Gastrocnemius medialis (tissue), 4 donors: ENCODE results near the gene KIF18B.

Experiments used
- CTCF ChIP-seq, 5 experiments: fragments of 450-650 bp in 3 of 5; fragments of 200-600 bp in 2 of 5; sonication (generic) in 2 of 5; IDR thresholded peaks in 4 of 5; conservative IDR thresholded peaks in 1 of 5; 1 replicate in 4 of 5; 2 replicates in 1 of 5; pipeline ENCODE4 v1.5.1; 2016 to 2019; ENCODE audit warnings: antibody characterized with exemption in 5 of 5, mild to moderate bottlenecking in 3 of 5, moderate library complexity in 3 of 5
- POLR2A ChIP-seq, 2 donors: fragments of 450-650 bp; IDR thresholded peaks; one replicate each; pipeline ENCODE4 v1.6.1; 2017; ENCODE audit warnings: antibody characterized with exemption in 2 of 2, mild to moderate bottlenecking in 2 of 2, moderate library complexity in 2 of 2

DNA sequence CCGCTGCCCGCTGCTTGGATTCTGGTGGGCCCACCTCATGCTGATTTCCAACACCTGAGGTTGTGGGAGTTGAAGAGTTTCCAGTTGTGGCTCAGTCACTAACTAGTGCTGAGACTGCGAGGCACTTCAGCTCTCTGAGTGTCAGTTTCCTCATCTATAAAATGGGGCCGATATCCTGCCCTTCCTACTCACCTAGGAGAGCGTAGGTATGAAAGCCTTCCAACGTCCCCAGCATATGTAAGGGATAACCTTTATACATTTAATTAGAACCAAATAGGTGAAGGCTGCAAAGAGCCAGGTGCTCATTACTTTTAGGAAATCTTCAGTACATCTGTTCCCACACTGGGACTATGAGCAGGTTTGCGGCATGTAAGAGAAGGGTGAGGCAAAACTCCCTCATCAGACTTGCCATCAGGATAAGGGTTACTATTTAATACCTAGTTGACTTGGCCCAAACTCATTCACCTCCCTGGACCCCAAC is 782 bp upstream of the KIF18B start:
- no peak for TF ChIP-seq CTCF (IDR thresholded peaks at IDR 0.05 in 4 of 5, conservative IDR thresholded peaks at IDR 0.05 in 1 of 5)
- TF ChIP-seq POLR2A (IDR thresholded peaks at IDR 0.05): no peak
